Mucosa of descending colon (tissue), 3 donors: ENCODE measurements around the gene CCDC134. TPM values are rescaled to one million over a fixed set of nuclear protein-coding genes. Genes with fewer than 3 reads are reported as not detected.
A peak's percentile ranks its signal among the peaks of the same experiment; 100 is the strongest.

Source experiments
- ATAC-seq: fragments of 200-7000 bp; cut with Tn5 transposase; one replicate; pipeline ENCODE4 v1.9.1; 2020; ENCODE audit warnings: mild to moderate bottlenecking, moderate library complexity
- DNase-seq, 3 donors: peaks; one replicate each; pipeline ENCODE4 v3.0.0-alpha.2; 2020
- H3K36me3 ChIP-seq: fragments of 200-600 bp; one replicate; pipeline ENCODE4 v1.8.0; 2021; ENCODE audit warnings: low read depth, mild to moderate bottlenecking
- H3K4me1 ChIP-seq: fragments of 200-600 bp; one replicate; pipeline ENCODE4 v1.8.0; 2021; ENCODE audit warnings: low read depth, mild to moderate bottlenecking
- H3K4me3 ChIP-seq: fragments of 200-600 bp; one replicate; pipeline ENCODE4 v1.8.0; 2021; ENCODE audit warnings: mild to moderate bottlenecking
- H3K9me3 ChIP-seq: fragments of 200-600 bp; one replicate; pipeline ENCODE4 v1.8.0; 2021; ENCODE audit warnings: mild to moderate bottlenecking
- CTCF ChIP-seq: fragments of 200-600 bp; IDR thresholded peaks from one replicate; pipeline ENCODE4 v1.8.0; 2022; ENCODE audit warnings: antibody characterized with exemption, mild to moderate bottlenecking
- intact Hi-C, 2 donors: fragments of 100-400 bp; cut with DNase I in 1 of 2; cut with micrococcal nuclease in 1 of 2; formaldehyde crosslinking; loops; one replicate each; pipeline versions ENCODE4 v1.11.0 to v1.11.1; 2022; cut with DNase I, micrococcal nuclease
- total RNA-seq, 3 donors: library from RNA; stranded (reverse); fragmentation: NEBNext Ultra II Directional in 2 of 3; extraction: Animal tissue kit (Norgen Biotek cat#: 25700) in 2 of 3; gene quantifications; one replicate each; pipeline versions ENCODE4 v1.2.1 to v1.2.4, GENCODE V29; 2021 to 2023
- donor health status: DM: no; HTN: no; CAD: no; lungs with moderate emphysema.
- donor health status: DM: no; HTN: no; CAD: no.
- donor health status: DM: no; HTN: yes; CAD: no.

The CCDC134 gene
- total RNA-seq, 3 donors from 2014 or later, result 9.2 to 11.6 (median 10.0) TPM

GRCh38 chr22:41762980-41763779 is 37.3 kb upstream of the CCDC134 start:
- Histone ChIP-seq H3K4me3 (no peak overlapping the region), H3K4me1 (no peaks in the 10 kb centered on the region), H3K36me3 (no peaks in the 10 kb centered on the region), H3K9me3 (no peaks in the 10 kb centered on the region)
- intact Hi-C loops, result no loop called here
- no peak for TF ChIP-seq CTCF
- ATAC-seq (peak; percentile 45), DNase-seq (peak in 2 of 3 donors; percentile 34 to 40)

GRCh38 chr22:41766476-41766875 is 34.0 kb upstream of the CCDC134 start:
- no peaks in the 10 kb centered on the region for H3K36me3 ChIP-seq
- TF ChIP-seq CTCF, result no peak
- DNase-seq, result no peak

GRCh38 chr22:41768430-41768829 is 32.0 kb upstream of the CCDC134 start:
- no peaks in the 10 kb centered on the region for H3K4me1 ChIP-seq
- H3K9me3 ChIP-seq, result no peaks in the 10 kb centered on the region
- H3K36me3 ChIP-seq, result no peaks in the 10 kb centered on the region
- DNase-seq, result no peak
- no peak overlapping the region for H3K4me3 ChIP-seq
- TF ChIP-seq CTCF, result no peak
- intact Hi-C loops, result no loop called here
- no peak for ATAC-seq

More at GRCh38 chr22:41766476-41766875, 34.0 kb upstream of the CCDC134 start:
- no peaks in the 10 kb centered on the region for H3K4me1 ChIP-seq
- intact Hi-C loops, result no loop called here
- H3K9me3 ChIP-seq, result no peaks in the 10 kb centered on the region
- no peak for ATAC-seq
- no peak overlapping the region for H3K4me3 ChIP-seq

GRCh38 chr22:41770715-41771468 is 29.6 kb upstream of the CCDC134 start:
- Histone ChIP-seq H3K36me3 (no peaks in the 10 kb centered on the region), H3K4me1 (no peaks in the 10 kb centered on the region), H3K9me3 (no peaks in the 10 kb centered on the region), H3K4me3 (no peak overlapping the region)
- no peak for TF ChIP-seq CTCF
- DNase-seq (no peak), ATAC-seq (no peak)
- intact Hi-C loops, result no loop called here

- ATAC-seq (peak; percentile 33), DNase-seq (no peak)
- Histone ChIP-seq H3K4me1 (no peaks in the 10 kb centered on the region), H3K9me3 (no peaks in the 10 kb centered on the region), H3K36me3 (no peaks in the 10 kb centered on the region), H3K4me3 (no peak overlapping the region)
- intact Hi-C loops, result no loop called here
- TF ChIP-seq CTCF, result no peak
These were observed 28.3 kb upstream of the CCDC134 start for GRCh38 chr22:41772198-41772597.
